HepG2 (cell line): Measurements from ENCODE around the gene TSHZ2. TPM values are rescaled to one million over a fixed set of nuclear protein-coding genes. Genes with fewer than 3 reads are reported as not detected.

ENCODE experiments used
- ATAC-seq: fragments of 200-7000 bp; cut with Tn5 transposase; 3 replicates; pipeline ENCODE4 v1.9.1; 2020; ENCODE audit warnings: mild to moderate bottlenecking, moderate library complexity
- BruUV-seq: library from RNA; stranded (reverse); fragments of 400-500 nt; replicated peaks from 2 replicates; lab custom pipeline; 2021; lab: Mats Ljungman, UMichigan
- CTCF ChIA-PET: fragments of 300-600 bp; formaldehyde crosslinking; extraction: SDS; loops from one replicate; lab custom pipeline; 2021; ENCODE audit warnings: low total read pairs, inconsistent platforms, low intra/inter-chr PET ratio; lab: Yijun Ruan, JAX
- POLR2A ChIA-PET: fragments of 350-600 bp; sonication (Branson Sonifier 250); formaldehyde crosslinking; loops from one replicate; lab custom pipeline; 2020; ENCODE audit warnings: antibody characterized with exemption, inconsistent platforms; lab: Yijun Ruan, JAX
- DNase-seq: peaks from one replicate; pipeline ENCODE4 v3.0.0-alpha.2; 2015; ENCODE audit warnings: low spot score
- FAIRE-seq: peaks from 3 replicates; lab custom pipeline; 2011; peaks lifted over from hg19 to GRCh38; lab: Jason Lieb, UNC
- H2AFZ ChIP-seq: one replicate; pipeline ENCODE4 v1.6.1; 2011; ENCODE audit warnings: low read length, inconsistent platforms
- H3K27ac ChIP-seq: fragments of 300-600 bp; 3 replicates; pipeline ENCODE4 v1.8.0; 2011; ENCODE audit warnings: mixed run types, mild to moderate bottlenecking, mixed read lengths, low read length, inconsistent platforms; ENCODE audit not compliant: insufficient read depth; ENCODE audit errors: extremely low read length
- H3K27me3 ChIP-seq, 2 experiments: fragments of 200-600 bp in 1 of 2; 2 replicates in 1 of 2; 3 replicates in 1 of 2; pipeline versions ENCODE4 v1.6.0 to v1.8.0; 2011; ENCODE audit warnings: low read length in 2 of 2, mild to moderate bottlenecking in 2 of 2, moderate library complexity in 2 of 2, inconsistent platforms in 1 of 2; ENCODE audit not compliant: insufficient read depth in 2 of 2, control insufficient read depth in 1 of 2
- H3K36me3 ChIP-seq, 2 experiments: fragments of 200-600 bp in 1 of 2; replicated peaks in 1 of 2; 2 replicates in 1 of 2; 3 replicates in 1 of 2; pipeline versions ENCODE4 v1.5.1 to v1.8.0; 2011; ENCODE audit warnings: low read length in 2 of 2, inconsistent platforms in 1 of 2; ENCODE audit not compliant: insufficient read depth in 2 of 2, control insufficient read depth in 1 of 2
- H3K4me1 ChIP-seq: 2 replicates; pipeline ENCODE4 v1.5.1; 2012; ENCODE audit warnings: low read length, inconsistent platforms; ENCODE audit not compliant: insufficient read depth
- H3K4me2 ChIP-seq: 2 replicates; pipeline ENCODE4 v1.6.0; 2011; ENCODE audit warnings: low read depth, low read length, inconsistent platforms
- H3K4me3 ChIP-seq, 3 experiments: fragments of 200-600 bp in 1 of 3; sonication (generic), shearing (Covaris generic) in 1 of 3; replicated peaks in 1 of 3; 2 replicates each; pipeline ENCODE4 v1.5.1; 2011 to 2016; ENCODE audit warnings: low read length in 3 of 3, inconsistent platforms in 2 of 3, low read depth in 2 of 3, mild to moderate bottlenecking in 2 of 3, control low read depth in 1 of 3, mixed read lengths in 1 of 3; ENCODE audit not compliant: insufficient read depth in 1 of 3
- H3K79me2 ChIP-seq: one replicate; pipeline ENCODE4 v1.6.1; 2011; ENCODE audit warnings: low read length, inconsistent platforms; ENCODE audit not compliant: insufficient read depth
- H3K9ac ChIP-seq: 2 replicates; pipeline ENCODE4 v1.6.0; 2011; ENCODE audit warnings: mild to moderate bottlenecking, low read depth, low read length, inconsistent platforms; ENCODE audit not compliant: insufficient read depth
- H3K9me3 ChIP-seq: 2 replicates; pipeline ENCODE4 v1.5.1; 2012; ENCODE audit warnings: mild to moderate bottlenecking, low read length
- H4K20me1 ChIP-seq: 2 replicates; pipeline ENCODE4 v1.6.0; 2011; ENCODE audit warnings: inconsistent platforms, mild to moderate bottlenecking, low read length, moderate library complexity; ENCODE audit not compliant: insufficient read depth
- ASH2L ChIP-seq: fragments of 300-600, 200-600 bp; sonication (generic); IDR thresholded peaks from 2 replicates; pipeline ENCODE4 v1.7.0; 2017; ENCODE audit warnings: low read depth, mild to moderate bottlenecking, moderate library complexity, mixed read lengths, low read length; ENCODE audit not compliant: insufficient read length
- ATF7 ChIP-seq, 2 experiments: fragments of 450-650 bp in 1 of 2; sonication (generic) in 1 of 2; formaldehyde crosslinking in 1 of 2; IDR thresholded peaks; 2 replicates each; pipeline versions ENCODE4 v1.4.0 to v1.6.1; 2016 to 2020; ENCODE audit warnings: antibody characterized with exemption in 1 of 2, mild to moderate bottlenecking in 1 of 2, missing genetic modification reagents in 1 of 2
- ESRRA ChIP-seq: sonication (generic); formaldehyde crosslinking; IDR thresholded peaks from 2 replicates; pipeline ENCODE4 v1.5.1; 2020; ENCODE audit warnings: mild to moderate bottlenecking, low read depth, missing genetic modification reagents
- GATA4 ChIP-seq: sonication (generic); IDR thresholded peaks from 2 replicates; pipeline ENCODE4 v1.6.1; 2016; ENCODE audit warnings: antibody characterized with exemption, low read depth, borderline replicate concordance
- GTF2F1 ChIP-seq: fragments of 150-350 bp; IDR thresholded peaks from 2 replicates; pipeline ENCODE4 v1.6.1; 2014; ENCODE audit warnings: low read length
- MBNL3 ChIP-seq: fragments of 250-450 bp; sonication (Bioruptor Pico); conservative IDR thresholded peaks from 2 replicates; pipeline ENCODE4 v1.8.0; 2022; ENCODE audit warnings: mild to moderate bottlenecking, inconsistent platforms
- ONECUT2 ChIP-seq: sonication (generic); formaldehyde crosslinking; IDR thresholded peaks from 2 replicates; pipeline ENCODE4 v1.4.0; 2020; ENCODE audit warnings: missing genetic modification reagents
- SRSF9 ChIP-seq: fragments of 200-400 bp; formaldehyde crosslinking; IDR thresholded peaks from 2 replicates; pipeline ENCODE4 v1.6.1; 2018; ENCODE audit warnings: borderline replicate concordance, mild to moderate bottlenecking, low read depth, low read length; ENCODE audit not compliant: insufficient read depth, poor library complexity, severe bottlenecking
- ZFAT ChIP-seq: sonication (generic); formaldehyde crosslinking; conservative IDR thresholded peaks from 2 replicates; pipeline ENCODE4 v1.8.1; 2023; ENCODE audit warnings: missing genetic modification reagents, inconsistent platforms
- ZNF749 ChIP-seq: sonication (generic); formaldehyde crosslinking; IDR thresholded peaks from 2 replicates; pipeline ENCODE4 v1.8.0; 2022; ENCODE audit warnings: mild to moderate bottlenecking, missing genetic modification reagents, moderate library complexity, borderline replicate concordance
- ZNF75D ChIP-seq: sonication (generic); formaldehyde crosslinking; IDR thresholded peaks from 2 replicates; pipeline ENCODE4 v1.8.1; 2023; ENCODE audit warnings: missing genetic modification reagents, mild to moderate bottlenecking, borderline replicate concordance
- ZNF883 ChIP-seq: sonication (generic); formaldehyde crosslinking; IDR thresholded peaks from 2 replicates; pipeline ENCODE4 v1.5.1; 2020; ENCODE audit warnings: mild to moderate bottlenecking, missing genetic modification reagents; ENCODE audit errors: not compliant biosample characterization
- WGBS: methylation state at CpG from one replicate; pipeline ENCODE4 v1.1.6; 2017; ENCODE audit warnings: low lambda C conversion rate; 5-methylcytosine and 5-hydroxymethylcytosine counted together
- in situ Hi-C: cut with HindIII; loops from 2 replicates; pipeline ENCODE4 v1.10.0; 2017; ENCODE audit warnings: low pct_unique_long_range_greater_than_20kb; ENCODE audit not compliant: extremely low pct_ligation_motif_present
- intact Hi-C: fragments of 100-400 bp; cut with micrococcal nuclease; formaldehyde crosslinking; loops from one replicate; pipeline ENCODE4 v1.10.0; 2022; ENCODE audit not compliant: unreplicated experiment
- polyA plus RNA-seq, 8 experiments: library from polyadenylated mRNA; depleted of rRNA in 3 of 8; stranded (reverse) in 7 of 8; unstranded in 1 of 8; fragments of >200 nt; fragmentation: Illumina TruSeq in 4 of 8; extraction: Trizol in 4 of 8; gene quantifications; 2 replicates each; pipeline versions ENCODE4 v1.2.1 to v1.2.3, GENCODE V29; 2011 to 2016; ENCODE audit warnings: low read depth in 4 of 8, missing spikeins in 1 of 8, mixed read lengths in 1 of 8; ENCODE audit not compliant: insufficient read depth in 1 of 8
- total RNA-seq, 5 experiments: library from RNA; depleted of rRNA; stranded (reverse); fragments of >200 nt; fragmentation: Illumina TruSeq; extraction: Trizol; gene quantifications; 2 replicates each; pipeline ENCODE4 v1.2.3, GENCODE V29; 2016; ENCODE audit warnings: low read depth in 1 of 5
- TF ChIP-seq, protein P1 (sequence below): sonication (generic); formaldehyde crosslinking; conservative IDR thresholded peaks from 2 replicates; pipeline ENCODE4 v1.4.0; 2020; ENCODE audit warnings: missing genetic modification reagents
- TF ChIP-seq, protein P2 (sequence below): IDR thresholded peaks from 2 replicates; pipeline ENCODE4 v1.6.1; 2016
- TF ChIP-seq, protein P3 (sequence below): sonication (generic); formaldehyde crosslinking; conservative IDR thresholded peaks from 2 replicates; pipeline ENCODE4 v1.5.0; 2020; ENCODE audit warnings: missing genetic modification reagents

TSHZ2 gene
- total and polyA plus RNA-seq, 2 of the 13 experiments (the other 11 are each of a cell fraction or from before 2014, with no cell fraction given), result 0.01 TPM; not detected in 1

DNA sequence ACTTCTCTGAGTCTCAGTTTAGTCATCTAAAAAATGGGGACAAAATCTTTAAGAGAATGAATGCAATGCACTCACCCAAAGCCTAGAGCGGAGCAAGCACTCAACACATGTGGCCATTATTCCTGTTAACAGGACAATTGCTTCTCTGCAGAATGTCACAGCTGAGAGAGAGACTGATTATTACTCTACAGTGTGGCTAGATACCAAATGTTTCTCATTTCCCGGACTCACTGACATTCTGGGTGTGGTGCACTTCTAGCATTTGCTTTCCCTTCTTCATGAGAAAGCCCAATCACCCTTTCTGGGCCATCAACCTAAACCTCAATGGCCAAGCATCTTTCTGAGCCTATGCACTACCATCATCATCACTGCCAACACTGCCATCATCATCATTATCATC, 347.6 kb downstream of the TSHZ2 start:
- WGBS, result 29% methylated on average over 2 of the region's 2 CpGs
- H3K9ac ChIP-seq, result no peak overlapping the region
- no TSS peak for BruUV-seq
- TF ChIP-seq SRSF9, result no peak
- TF ChIP-seq ZFAT (CRISPR knock-in tag), result no peak
- no peak for TF ChIP-seq MBNL3
- TF ChIP-seq ONECUT2, result no peak
- TF ChIP-seq, protein P1, sequence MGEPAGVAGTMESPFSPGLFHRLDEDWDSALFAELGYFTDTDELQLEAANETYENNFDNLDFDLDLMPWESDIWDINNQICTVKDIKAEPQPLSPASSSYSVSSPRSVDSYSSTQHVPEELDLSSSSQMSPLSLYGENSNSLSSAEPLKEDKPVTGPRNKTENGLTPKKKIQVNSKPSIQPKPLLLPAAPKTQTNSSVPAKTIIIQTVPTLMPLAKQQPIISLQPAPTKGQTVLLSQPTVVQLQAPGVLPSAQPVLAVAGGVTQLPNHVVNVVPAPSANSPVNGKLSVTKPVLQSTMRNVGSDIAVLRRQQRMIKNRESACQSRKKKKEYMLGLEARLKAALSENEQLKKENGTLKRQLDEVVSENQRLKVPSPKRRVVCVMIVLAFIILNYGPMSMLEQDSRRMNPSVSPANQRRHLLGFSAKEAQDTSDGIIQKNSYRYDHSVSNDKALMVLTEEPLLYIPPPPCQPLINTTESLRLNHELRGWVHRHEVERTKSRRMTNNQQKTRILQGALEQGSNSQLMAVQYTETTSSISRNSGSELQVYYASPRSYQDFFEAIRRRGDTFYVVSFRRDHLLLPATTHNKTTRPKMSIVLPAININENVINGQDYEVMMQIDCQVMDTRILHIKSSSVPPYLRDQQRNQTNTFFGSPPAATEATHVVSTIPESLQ (CRISPR knock-in tag), result no peak
- TF ChIP-seq ZNF883 (CRISPR knock-in tag), result no peak
- TF ChIP-seq GTF2F1, result no peak
- CTCF ChIA-PET, result no interaction called here
- FAIRE-seq (no peak), DNase-seq (no peak), ATAC-seq (no peak)
- in situ Hi-C loops (no loop called here), intact Hi-C loops (no loop called here)
- H3K27me3 ChIP-seq, result no peaks in the 10 kb centered on the region; a peak in 2 of 5 replicates
- no peak overlapping the region for H2AFZ ChIP-seq
- H3K4me2 ChIP-seq, result no peak overlapping the region
- no peaks in the 10 kb centered on the region for H3K9me3 ChIP-seq
- no peaks in the 10 kb centered on the region for H3K36me3 ChIP-seq
- H3K79me2 ChIP-seq, result no peaks in the 10 kb centered on the region
- no peaks in the 10 kb centered on the region for H3K4me1 ChIP-seq
- H4K20me1 ChIP-seq, result no peaks in the 10 kb centered on the region
- no peak overlapping the region for H3K27ac ChIP-seq
- no peak overlapping the region for H3K4me3 ChIP-seq
- POLR2A ChIA-PET, result no interaction called here

DNA sequence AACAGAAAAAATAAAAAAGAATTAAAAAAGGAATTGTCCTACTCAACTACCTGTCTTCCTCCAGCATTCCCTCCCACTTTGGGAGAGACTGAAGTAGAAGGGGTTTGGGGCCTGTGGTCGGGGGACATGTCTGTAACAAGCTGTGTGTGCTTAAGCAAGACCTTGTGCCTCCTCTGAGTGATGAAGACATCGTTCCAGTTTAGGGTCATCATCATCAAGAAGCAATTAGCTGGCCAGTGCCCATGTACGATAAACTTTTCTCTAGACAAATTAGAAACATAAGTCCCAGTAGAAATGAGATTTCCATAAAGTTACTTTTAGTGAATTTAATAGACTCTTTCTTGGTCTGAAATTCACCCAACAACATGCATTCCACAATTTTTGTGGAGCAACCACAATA, 348.5 kb downstream of the TSHZ2 start:
- BruUV-seq, result no TSS peak
- Histone ChIP-seq H3K4me2 (no peak overlapping the region), H3K9ac (no peak overlapping the region), H3K36me3 (no peaks in the 10 kb centered on the region), H3K27ac (no peak overlapping the region), H3K27me3 (no peaks in the 10 kb centered on the region; a peak in 1 of 5 replicates), H3K4me1 (no peaks in the 10 kb centered on the region), H2AFZ (no peak overlapping the region), H4K20me1 (no peaks in the 10 kb centered on the region), H3K9me3 (no peaks in the 10 kb centered on the region), H3K4me3 (no peak overlapping the region), H3K79me2 (no peaks in the 10 kb centered on the region)
- CTCF ChIA-PET, result no interaction called here
- WGBS, result 23% methylated on average over 3 of the region's 3 CpGs
- ATAC-seq, result no peak
- in situ Hi-C loops, result no loop called here
- DNase-seq, result no peak
- no peak for FAIRE-seq
- POLR2A ChIA-PET, result no interaction called here
- intact Hi-C loops, result no loop called here
- TF ChIP-seq, protein P2, sequence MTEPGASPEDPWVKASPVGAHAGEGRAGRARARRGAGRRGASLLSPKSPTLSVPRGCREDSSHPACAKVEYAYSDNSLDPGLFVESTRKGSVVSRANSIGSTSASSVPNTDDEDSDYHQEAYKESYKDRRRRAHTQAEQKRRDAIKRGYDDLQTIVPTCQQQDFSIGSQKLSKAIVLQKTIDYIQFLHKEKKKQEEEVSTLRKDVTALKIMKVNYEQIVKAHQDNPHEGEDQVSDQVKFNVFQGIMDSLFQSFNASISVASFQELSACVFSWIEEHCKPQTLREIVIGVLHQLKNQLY (CRISPR knock-in tag), result no peak
- TF ChIP-seq ZNF75D (CRISPR knock-in tag) (no peak), GATA4 (no peak), ESRRA (CRISPR knock-in tag) (no peak), ATF7 (IDR thresholded peaks at IDR 0.05) (no peak), ATF7 (CRISPR knock-in tag; IDR thresholded peaks at IDR 0.05) (no peak), ZNF749 (CRISPR knock-in tag) (no peak), ASH2L (no peak)
- TF ChIP-seq, protein P3, sequence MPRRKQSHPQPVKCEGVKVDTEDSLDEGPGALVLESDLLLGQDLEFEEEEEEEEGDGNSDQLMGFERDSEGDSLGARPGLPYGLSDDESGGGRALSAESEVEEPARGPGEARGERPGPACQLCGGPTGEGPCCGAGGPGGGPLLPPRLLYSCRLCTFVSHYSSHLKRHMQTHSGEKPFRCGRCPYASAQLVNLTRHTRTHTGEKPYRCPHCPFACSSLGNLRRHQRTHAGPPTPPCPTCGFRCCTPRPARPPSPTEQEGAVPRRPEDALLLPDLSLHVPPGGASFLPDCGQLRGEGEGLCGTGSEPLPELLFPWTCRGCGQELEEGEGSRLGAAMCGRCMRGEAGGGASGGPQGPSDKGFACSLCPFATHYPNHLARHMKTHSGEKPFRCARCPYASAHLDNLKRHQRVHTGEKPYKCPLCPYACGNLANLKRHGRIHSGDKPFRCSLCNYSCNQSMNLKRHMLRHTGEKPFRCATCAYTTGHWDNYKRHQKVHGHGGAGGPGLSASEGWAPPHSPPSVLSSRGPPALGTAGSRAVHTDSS (CRISPR knock-in tag), result no peak
